Adrenal gland (tissue), 12 donors: ENCODE results near the gene TMEM108. TPM values are rescaled to one million over a fixed set of nuclear protein-coding genes. Genes with fewer than 3 reads are reported as not detected.

Experiments
- DNase-seq, 7 donors: peaks; one replicate each; pipeline ENCODE4 v3.0.0-alpha.2; 2019 to 2020
- H3K27ac ChIP-seq, 5 donors: fragments of 200-600 bp; sonication (generic) in 4 of 5; 1 replicate in 3 of 5; 2 replicates in 2 of 5; pipeline versions ENCODE4 v1.5.1 to v1.8.0; 2016 to 2020; ENCODE audit warnings: mild to moderate bottlenecking in 1 of 5
- H3K27me3 ChIP-seq: fragments of 200-600 bp; 2 replicates; pipeline ENCODE4 v1.8.0; 2021
- H3K36me3 ChIP-seq, 2 donors: fragments of 200-600 bp; replicated peaks in 1 of 2; 1 replicate in 1 of 2; 2 replicates in 1 of 2; pipeline versions ENCODE4 v1.5.1 to v1.8.0; 2018 to 2022
- H3K4me1 ChIP-seq, 2 donors: fragments of 200-600 bp; replicated peaks in 1 of 2; 1 replicate in 1 of 2; 2 replicates in 1 of 2; pipeline versions ENCODE4 v1.5.1 to v1.8.0; 2018 to 2021
- H3K4me3 ChIP-seq, 4 donors: fragments of 200-600 bp; sonication (generic) in 3 of 4; one replicate each; pipeline ENCODE4 v1.5.1; 2016 to 2018
- H3K9me3 ChIP-seq, 3 donors: fragments of 200-600 bp; sonication (generic) in 1 of 3; replicated peaks in 1 of 3; 1 replicate in 2 of 3; 2 replicates in 1 of 3; pipeline versions ENCODE4 v1.5.1 to v1.8.0; 2016 to 2021
- POLR2A ChIP-seq, 2 donors: fragments of 450-650 bp; IDR thresholded peaks; one replicate each; pipeline ENCODE4 v1.6.1; 2017; ENCODE audit warnings: antibody characterized with exemption in 2 of 2, mild to moderate bottlenecking in 2 of 2, moderate library complexity in 1 of 2
- WGBS, 4 donors: extraction: QIAGEN DNeasy Blood & Tissue Kit in 2 of 4; methylation state at CpG; one replicate each; pipeline versions ENCODE4 v1.1.5 to v1.1.7; 2013 to 2017; 5-methylcytosine and 5-hydroxymethylcytosine counted together
- intact Hi-C, 2 donors: fragments of 100-400 bp; cut with DNase I; formaldehyde crosslinking; loops; one replicate each; pipeline versions ENCODE4 v1.14.1 to v1.15.0; 2022 to 2023
- polyA plus RNA-seq, 3 donors: library from polyadenylated mRNA; stranded (reverse); fragments of 200-250 nt in 2 of 3; fragments of 350-450 nt in 1 of 3; fragmentation: Illumina TruSeq in 1 of 3; extraction: RNeasy Lipid Tissue Mini Kit (QIAGEN cat#74804) in 1 of 3; gene quantifications; one replicate each; pipeline ENCODE4 v1.2.3, GENCODE V29; 2013 to 2014
- total RNA-seq, 9 donors: library from RNA; depleted of rRNA in 4 of 9; stranded (reverse); fragments of >200 nt in 4 of 9; fragments of 120-200 nt in 1 of 9; fragmentation: NEBNext Ultra II Directional in 1 of 9; extraction: Animal tissue kit (Norgen Biotek cat#: 25700) in 1 of 9; gene quantifications; one replicate each; pipeline versions ENCODE4 v1.1.0 to v1.2.4, GENCODE V29; 2013 to 2023
- TF ChIP-seq, protein P1 (sequence below), 6 experiments: fragments of 450-650 bp in 4 of 6; fragments of 200-600 bp in 2 of 6; sonication (generic) in 1 of 6; IDR thresholded peaks; 1 replicate in 5 of 6; 2 replicates in 1 of 6; pipeline versions ENCODE4 v1.5.1 to v1.8.0; 2016 to 2021; ENCODE audit warnings: antibody characterized with exemption in 6 of 6, mild to moderate bottlenecking in 2 of 6, moderate library complexity in 1 of 6
- donor health status: healthy with polysubstance abuse.
- donor health status: Bipolar disorder and iron deficiency.
- donor health status: DM: yes; HTN: yes; CAD: no.
- donor health status: DM: no; HTN: no; CAD: no.
- donor health status: DM: no; HTN: no; CAD: no.
- donor health status: DM: yes; HTN: yes; CAD: no.

The TMEM108 gene
- total and polyA plus RNA-seq, 12 donors: 0.67 to 38.0 (median 14.8) TPM

DNA sequence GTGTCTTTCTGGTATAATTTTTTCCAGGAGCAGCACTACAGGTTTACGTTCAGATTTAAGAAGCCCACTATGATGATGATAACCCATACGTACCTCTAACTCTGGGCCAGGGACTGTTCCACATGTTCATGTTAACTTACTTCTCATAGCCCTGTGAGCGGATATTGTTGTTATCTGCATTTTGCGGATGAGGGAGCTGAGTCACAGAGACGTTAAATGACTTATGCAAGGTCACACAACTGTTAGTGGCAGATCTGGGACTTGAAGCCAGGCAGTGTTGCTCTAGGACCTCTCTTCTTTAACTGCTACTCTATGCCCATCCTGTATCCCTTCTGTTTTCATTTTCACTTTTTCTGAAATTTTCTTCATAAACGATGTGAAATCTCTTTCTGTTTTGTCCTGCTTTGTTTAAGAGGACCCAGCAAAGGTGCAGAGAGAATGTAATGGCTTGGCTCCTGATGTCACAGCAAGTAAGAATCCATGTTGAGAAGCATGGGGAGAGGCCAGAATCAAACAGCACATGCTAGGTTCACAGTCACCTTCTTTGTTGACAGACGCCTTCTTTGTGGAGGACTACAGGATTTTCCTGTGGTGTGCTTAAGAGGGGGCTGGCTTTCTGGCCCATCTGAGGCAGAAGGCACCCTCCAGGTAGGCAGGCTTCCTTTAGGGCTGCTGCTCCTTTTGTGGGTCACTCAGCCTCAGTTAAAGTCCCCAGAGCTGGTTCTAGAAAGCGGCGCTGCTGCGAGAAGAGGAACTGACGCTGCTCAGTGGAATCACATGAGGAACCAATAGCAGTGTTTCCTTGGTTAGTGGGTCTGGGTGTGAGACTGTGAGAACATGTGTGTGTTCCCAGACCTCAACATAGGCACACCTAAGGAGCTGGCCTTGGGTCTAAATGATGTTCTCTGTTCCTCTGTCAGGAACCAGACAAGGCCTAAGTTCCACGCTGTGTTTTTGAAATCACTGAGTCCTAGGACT, 121.6 kb downstream of the TMEM108 start:
- TF ChIP-seq, protein P1, sequence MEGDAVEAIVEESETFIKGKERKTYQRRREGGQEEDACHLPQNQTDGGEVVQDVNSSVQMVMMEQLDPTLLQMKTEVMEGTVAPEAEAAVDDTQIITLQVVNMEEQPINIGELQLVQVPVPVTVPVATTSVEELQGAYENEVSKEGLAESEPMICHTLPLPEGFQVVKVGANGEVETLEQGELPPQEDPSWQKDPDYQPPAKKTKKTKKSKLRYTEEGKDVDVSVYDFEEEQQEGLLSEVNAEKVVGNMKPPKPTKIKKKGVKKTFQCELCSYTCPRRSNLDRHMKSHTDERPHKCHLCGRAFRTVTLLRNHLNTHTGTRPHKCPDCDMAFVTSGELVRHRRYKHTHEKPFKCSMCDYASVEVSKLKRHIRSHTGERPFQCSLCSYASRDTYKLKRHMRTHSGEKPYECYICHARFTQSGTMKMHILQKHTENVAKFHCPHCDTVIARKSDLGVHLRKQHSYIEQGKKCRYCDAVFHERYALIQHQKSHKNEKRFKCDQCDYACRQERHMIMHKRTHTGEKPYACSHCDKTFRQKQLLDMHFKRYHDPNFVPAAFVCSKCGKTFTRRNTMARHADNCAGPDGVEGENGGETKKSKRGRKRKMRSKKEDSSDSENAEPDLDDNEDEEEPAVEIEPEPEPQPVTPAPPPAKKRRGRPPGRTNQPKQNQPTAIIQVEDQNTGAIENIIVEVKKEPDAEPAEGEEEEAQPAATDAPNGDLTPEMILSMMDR (IDR thresholded peaks at IDR 0.05): no peak
- no peak for TF ChIP-seq POLR2A (IDR thresholded peaks at IDR 0.05)
- intact Hi-C loops: no loop called here
- no peaks in the 10 kb centered on the region for H3K27me3 ChIP-seq
- WGBS, 4 donors: 64 to 69% (median 67%) methylated on average over 8 to 12 of the region's 12 CpGs
- H3K27ac ChIP-seq: peak overlapping the region in 2 of 5 donors; percentile 42 to 47
- H3K4me3 ChIP-seq: no peak overlapping the region
- no peaks in the 10 kb centered on the region for H3K9me3 ChIP-seq
- DNase-seq: peak in 3 of 7 donors; percentile 32 to 43 (median 34)
- peaks cover 6 to 24% of the 10 kb centered on the region in 2 donors for H3K4me1 ChIP-seq
- no peaks in the 10 kb centered on the region for H3K36me3 ChIP-seq

DNA sequence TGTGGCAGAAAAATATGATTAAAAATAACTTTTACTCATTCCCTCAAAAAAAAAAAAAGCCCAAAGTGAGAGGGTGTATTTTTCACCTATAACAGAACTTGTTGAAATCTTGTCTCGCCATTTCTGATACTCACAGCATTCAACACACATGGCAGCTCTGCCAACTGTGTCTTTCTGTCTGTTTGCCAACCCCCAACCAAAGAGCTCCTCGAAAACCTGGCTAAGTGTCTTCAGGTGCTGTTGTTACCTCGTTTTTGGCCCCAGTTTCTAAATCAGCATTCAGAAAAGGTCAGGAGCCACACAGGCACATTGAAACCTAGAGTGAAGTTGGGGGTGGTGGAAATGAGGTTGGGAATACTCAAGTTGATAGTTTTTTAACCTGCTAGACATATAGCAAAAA, 123.5 kb downstream of the TMEM108 start:
- no peaks in the 10 kb centered on the region for H3K27me3 ChIP-seq
- no peak overlapping the region for H3K4me3 ChIP-seq
- no peaks in the 10 kb centered on the region for H3K36me3 ChIP-seq
- no peak overlapping the region for H3K27ac ChIP-seq
- 73 to 81% (median 79%) methylated on average over 3 of the region's 3 CpGs for WGBS, 4 donors
- peaks cover 6 to 24% of the 10 kb centered on the region in 2 donors for H3K4me1 ChIP-seq
- intact Hi-C loops: no loop called here
- no peak for DNase-seq
- H3K9me3 ChIP-seq: no peaks in the 10 kb centered on the region
- TF ChIP-seq, protein P1 (IDR thresholded peaks at IDR 0.05): no peak
- TF ChIP-seq POLR2A (IDR thresholded peaks at IDR 0.05): no peak

DNA sequence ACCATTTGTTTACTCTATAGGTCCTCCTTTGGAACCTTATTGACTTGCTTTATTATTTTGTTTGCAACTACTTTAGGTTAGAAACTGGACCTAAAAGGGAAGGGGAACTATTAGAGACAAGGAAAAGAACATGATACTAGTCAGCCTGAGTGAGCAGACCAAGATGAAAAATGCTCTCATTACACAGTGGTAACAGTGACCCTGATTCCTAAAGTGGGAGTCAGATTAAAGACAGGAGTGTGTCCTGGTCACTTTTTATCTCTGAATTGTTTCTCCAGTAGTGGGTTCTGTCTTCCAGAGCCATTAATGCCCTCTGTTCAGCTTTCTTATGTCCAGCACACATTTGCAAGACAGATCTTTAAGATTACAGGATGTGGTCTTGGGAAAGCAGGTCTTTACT, 124.1 kb downstream of the TMEM108 start:
- Histone ChIP-seq H3K4me3 (no peak overlapping the region), H3K27ac (no peak overlapping the region), H3K9me3 (no peaks in the 10 kb centered on the region), H3K27me3 (no peaks in the 10 kb centered on the region), H3K4me1 (peaks cover 6 to 24% of the 10 kb centered on the region in 2 donors), H3K36me3 (no peaks in the 10 kb centered on the region)
- DNase-seq: no peak
- TF ChIP-seq, protein P1 (IDR thresholded peaks at IDR 0.05): no peak
- no peak for TF ChIP-seq POLR2A (IDR thresholded peaks at IDR 0.05)
- intact Hi-C loops: no loop called here

DNA sequence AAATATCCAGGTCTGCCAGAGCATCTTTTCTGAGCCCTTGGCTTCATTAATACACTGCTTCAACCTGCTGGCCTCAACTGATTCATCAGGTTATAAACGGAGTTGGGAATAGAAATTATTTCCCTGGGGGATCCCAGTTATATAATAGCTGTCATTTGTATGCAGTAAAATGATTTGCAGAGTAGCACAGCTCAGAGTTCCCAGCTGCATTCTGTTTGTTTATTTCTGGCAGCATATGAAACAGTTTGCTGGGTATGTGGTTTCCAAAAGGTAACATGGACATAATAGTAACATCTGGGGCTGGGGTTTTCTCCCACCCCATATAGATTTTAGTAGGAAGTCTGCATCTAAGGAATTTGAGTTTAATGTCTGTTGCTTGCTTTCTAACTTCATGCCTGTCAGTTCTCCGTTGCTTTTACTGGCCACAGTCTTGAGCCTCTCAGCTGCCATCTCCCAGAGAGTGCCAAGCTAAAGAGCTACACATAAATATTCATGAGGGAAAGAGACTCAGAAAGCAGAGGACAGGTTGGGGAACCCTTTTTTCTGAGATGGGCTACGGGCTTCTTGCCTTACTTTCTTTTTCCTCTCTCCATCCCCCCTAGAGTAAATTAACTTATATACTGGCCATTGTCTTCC, 124.6 kb downstream of the TMEM108 start:
- intact Hi-C loops: no loop called here
- TF ChIP-seq, protein P1 (IDR thresholded peaks at IDR 0.05): no peak
- TF ChIP-seq POLR2A (IDR thresholded peaks at IDR 0.05): no peak
- Histone ChIP-seq H3K4me1 (peaks cover 6 to 24% of the 10 kb centered on the region in 2 donors), H3K9me3 (no peaks in the 10 kb centered on the region), H3K4me3 (no peak overlapping the region), H3K27me3 (no peaks in the 10 kb centered on the region), H3K27ac (no peak overlapping the region), H3K36me3 (no peaks in the 10 kb centered on the region)
- WGBS, 4 donors: 51 to 58% (median 55%) methylated on average over 3 of the region's 3 CpGs
- DNase-seq: no peak
